SK-N-SH (cell line): Measurements from ENCODE around the gene ENOPH1. TPM values are rescaled to one million over a fixed set of nuclear protein-coding genes. Genes with fewer than 3 reads are reported as not detected.

Experiments
- CTCF ChIA-PET: fragments of 300-600, 350-600 bp; formaldehyde crosslinking; extraction: SDS; loops from one replicate; lab custom pipeline; 2021; lab: Yijun Ruan, JAX
- POLR2A ChIA-PET: fragments of 350-600 bp; sonication (Branson Sonifier 250); formaldehyde crosslinking; extraction: SDS; loops from one replicate; lab custom pipeline; 2020; ENCODE audit warnings: antibody characterized with exemption, inconsistent platforms; lab: Yijun Ruan, JAX
- DNase-seq: peaks from one replicate; pipeline ENCODE4 v3.0.0; 2012
- H2AFZ ChIP-seq: fragments of 200-600 bp; sonication (generic); 2 replicates; pipeline ENCODE4 v1.8.1; 2016; ENCODE audit warnings: antibody characterized with exemption, mild to moderate bottlenecking, low read depth
- H3F3A ChIP-seq: fragments of 200-600 bp; sonication (generic); replicated peaks from 2 replicates; pipeline ENCODE3; 2016; ENCODE audit warnings: antibody characterized with exemption, mild to moderate bottlenecking; ENCODE audit not compliant: insufficient read depth
- H3K27ac ChIP-seq, 2 experiments: fragments of 200-500 bp in 1 of 2; fragments of 200-600 bp in 1 of 2; sonication (Bioruptor generic) in 1 of 2; sonication (generic), shearing (Covaris generic) in 1 of 2; 2 replicates each; pipeline versions ENCODE4 v1.5.1 to v1.6.1; 2014 to 2016; ENCODE audit warnings: low read depth in 2 of 2, inconsistent platforms in 1 of 2, low read length in 1 of 2, mild to moderate bottlenecking in 1 of 2, mixed read lengths in 1 of 2
- H3K27me3 ChIP-seq: fragments of 200-600 bp; sonication (generic), shearing (Covaris generic); 2 replicates; pipeline ENCODE4 v1.6.1; 2016; ENCODE audit warnings: mixed run types; ENCODE audit not compliant: insufficient read depth
- H3K36me3 ChIP-seq, 2 experiments: fragments of 200-500 bp in 1 of 2; fragments of 200-600 bp in 1 of 2; sonication (Bioruptor generic) in 1 of 2; sonication (generic) in 1 of 2; replicated peaks in 1 of 2; 2 replicates each; pipeline versions ENCODE3 to v1.5.1; 2014 to 2016; ENCODE audit warnings: low read length in 1 of 2, mild to moderate bottlenecking in 1 of 2; ENCODE audit not compliant: insufficient read depth in 2 of 2, control insufficient read depth in 1 of 2
- H3K4me1 ChIP-seq, 2 experiments: fragments of 200-500 bp in 1 of 2; fragments of 200-600 bp in 1 of 2; sonication (Bioruptor generic) in 1 of 2; sonication (generic), shearing (Covaris generic) in 1 of 2; 2 replicates each; pipeline versions ENCODE4 v1.5.1 to v1.6.1; 2014 to 2016; ENCODE audit warnings: low read depth in 1 of 2, low read length in 1 of 2, mixed run types in 1 of 2; ENCODE audit not compliant: insufficient read depth in 2 of 2, control insufficient read depth in 1 of 2
- H3K4me2 ChIP-seq: fragments of 200-600 bp; sonication (generic), shearing (Covaris generic); 2 replicates; pipeline ENCODE4 v1.6.1; 2017; ENCODE audit warnings: mixed run types
- H3K4me3 ChIP-seq, 2 experiments: fragments of 200-500 bp in 1 of 2; fragments of 200-600 bp in 1 of 2; sonication (Bioruptor generic) in 1 of 2; sonication (generic), shearing (Covaris generic) in 1 of 2; 2 replicates each; pipeline versions ENCODE4 v1.5.1 to v1.8.1; 2014 to 2016; ENCODE audit warnings: low read depth in 2 of 2, inconsistent platforms in 1 of 2, low read length in 1 of 2, mild to moderate bottlenecking in 1 of 2, mixed read lengths in 1 of 2, moderate library complexity in 1 of 2
- H3K79me2 ChIP-seq: fragments of 200-600 bp; sonication (generic); 2 replicates; pipeline ENCODE4 v1.8.1; 2017; ENCODE audit warnings: mild to moderate bottlenecking; ENCODE audit not compliant: insufficient read depth
- H3K9ac ChIP-seq: fragments of 200-600 bp; sonication (generic); 2 replicates; pipeline ENCODE4 v1.6.1; 2017; ENCODE audit warnings: mixed run types
- H3K9me2 ChIP-seq: fragments of 200-600 bp; sonication (generic); 2 replicates; pipeline ENCODE4 v1.6.1; 2017; ENCODE audit warnings: mixed run types
- H3K9me3 ChIP-seq: fragments of 200-600 bp; sonication (generic); 2 replicates; pipeline ENCODE4 v1.6.1; 2017; ENCODE audit warnings: mixed run types, mild to moderate bottlenecking, moderate library complexity
- H4K20me1 ChIP-seq: fragments of 200-600 bp; sonication (generic); 2 replicates; pipeline ENCODE4 v1.6.1; 2017; ENCODE audit warnings: mild to moderate bottlenecking, mixed run types; ENCODE audit not compliant: insufficient read depth
- CHD2 ChIP-seq: fragments of 150-350 bp; IDR thresholded peaks from 2 replicates; pipeline ENCODE4 v1.6.1; 2018; ENCODE audit warnings: low read length; ENCODE audit not compliant: partially characterized antibody
- CTCF ChIP-seq: fragments of 200-600 bp; sonication (generic); IDR thresholded peaks from 2 replicates; pipeline ENCODE4 v1.6.1; 2017; ENCODE audit warnings: antibody characterized with exemption, mild to moderate bottlenecking, moderate library complexity
- EP300 ChIP-seq, 2 experiments: IDR thresholded peaks; 2 replicates each; pipeline versions ENCODE4 v1.4.0 to v1.6.1; 2012; ENCODE audit warnings: borderline replicate concordance in 1 of 2, low read depth in 1 of 2, low read length in 1 of 2
- FOXM1 ChIP-seq: IDR thresholded peaks from 2 replicates; pipeline ENCODE4 v1.4.0; 2012; ENCODE audit warnings: low read depth, mild to moderate bottlenecking
- GABPA ChIP-seq: IDR thresholded peaks from 2 replicates; pipeline ENCODE4 v1.4.0; 2012; ENCODE audit warnings: low read depth, mild to moderate bottlenecking
- GATA2 ChIP-seq: sonication (generic); formaldehyde crosslinking; IDR thresholded peaks from 2 replicates; pipeline ENCODE4 v1.5.0; 2020; ENCODE audit warnings: mild to moderate bottlenecking, missing genetic modification reagents
- JUND ChIP-seq: IDR thresholded peaks from 2 replicates; pipeline ENCODE4 v1.4.0; 2012
- POLR2AphosphoS5 ChIP-seq: IDR thresholded peaks from 2 replicates; pipeline ENCODE4 v1.6.1; 2012; ENCODE audit warnings: low read depth, low read length
- RXRA ChIP-seq: IDR thresholded peaks from 2 replicates; pipeline ENCODE4 v1.4.0; 2012; ENCODE audit warnings: low read depth, mild to moderate bottlenecking, borderline replicate concordance
- SIN3A ChIP-seq: IDR thresholded peaks from 2 replicates; pipeline ENCODE4 v1.6.1; 2012; ENCODE audit warnings: low read depth, mild to moderate bottlenecking, low read length, moderate library complexity, borderline replicate concordance
- SMC3 ChIP-seq: IDR thresholded peaks from 2 replicates; pipeline ENCODE4 v1.6.1; 2012; ENCODE audit warnings: low read depth, low read length, improper control_type of control experiment
- TAF1 ChIP-seq: IDR thresholded peaks from 2 replicates; pipeline ENCODE4 v1.6.1; 2012; ENCODE audit warnings: low read depth, mild to moderate bottlenecking, low read length, moderate library complexity, borderline replicate concordance
- WGBS: methylation state at CpG from one replicate; pipeline ENCODE4 v1.1.6; 2017; ENCODE audit warnings: low lambda C conversion rate; 5-methylcytosine and 5-hydroxymethylcytosine counted together
- polyA plus RNA-seq, 3 experiments: library from polyadenylated mRNA; depleted of rRNA; stranded (reverse); fragments of >200 nt; gene quantifications; 2 replicates each; pipeline ENCODE4 v1.2.3, GENCODE V29; 2012
- TF ChIP-seq, protein P1 (sequence below): fragments of 150-350 bp; IDR thresholded peaks from 2 replicates; pipeline ENCODE4 v1.6.1; 2017; ENCODE audit warnings: antibody characterized with exemption, low read length, low read depth, borderline replicate concordance
- TF ChIP-seq, protein P2 (sequence below): IDR thresholded peaks from 2 replicates; pipeline ENCODE4 v1.6.1; 2012; ENCODE audit warnings: mild to moderate bottlenecking, low read depth, low read length, moderate library complexity

Gene ENOPH1
- polyA plus RNA-seq, 1 of the 3 experiments (the other 2 are of a cell fraction) = 14.9 TPM

- TF ChIP-seq, protein P1, sequence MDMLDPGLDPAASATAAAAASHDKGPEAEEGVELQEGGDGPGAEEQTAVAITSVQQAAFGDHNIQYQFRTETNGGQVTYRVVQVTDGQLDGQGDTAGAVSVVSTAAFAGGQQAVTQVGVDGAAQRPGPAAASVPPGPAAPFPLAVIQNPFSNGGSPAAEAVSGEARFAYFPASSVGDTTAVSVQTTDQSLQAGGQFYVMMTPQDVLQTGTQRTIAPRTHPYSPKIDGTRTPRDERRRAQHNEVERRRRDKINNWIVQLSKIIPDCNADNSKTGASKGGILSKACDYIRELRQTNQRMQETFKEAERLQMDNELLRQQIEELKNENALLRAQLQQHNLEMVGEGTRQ = no peak
- no peak for TF ChIP-seq FOXM1
- TF ChIP-seq CTCF = no peak
- TF ChIP-seq GABPA = no peak
- TF ChIP-seq GATA2 (CRISPR knock-in tag) = no peak
- TF ChIP-seq POLR2AphosphoS5 = no peak
Measured at GRCh38 chr4:82394896-82395295, 35.5 kb upstream of the ENOPH1 start (continued).

- Histone ChIP-seq H3K4me3 (no peak overlapping the region), H3K79me2 (no peaks in the 10 kb centered on the region), H2AFZ (no peak overlapping the region), H3K4me2 (no peak overlapping the region), H3K36me3 (no peaks in the 10 kb centered on the region), H3K9me2 (no peaks in the 10 kb centered on the region), H3K9me3 (no peaks in the 10 kb centered on the region), H3K4me1 (no peaks in the 10 kb centered on the region), H3K27me3 (no peaks in the 10 kb centered on the region), H4K20me1 (no peaks in the 10 kb centered on the region), H3K27ac (no peak overlapping the region), H3F3A (no peaks in the 10 kb centered on the region), H3K9ac (no peak overlapping the region)
- ChIA-PET CTCF (interaction anchor here (0.9 kb wide), 1 partner anchor 9 kb away, joined by 4 read pairs; no protein-coding TSS in a partner anchor), POLR2A (interaction anchor here (1.8 kb wide), 1 partner anchor 32 kb away, joined by 6 read pairs; the partner anchor contains the start of gene HNRNPDL)
- TF ChIP-seq SMC3 (no peak), TAF1 (no peak), EP300 (IDR thresholded peaks at IDR 0.05; ENCODE audit: borderline replicate concordance in 1 of 2, low read depth in 1 of 2, low read length in 1 of 2) (no peak), SIN3A (no peak), CHD2 (no peak), RXRA (no peak), JUND (no peak)
- TF ChIP-seq, protein P2, sequence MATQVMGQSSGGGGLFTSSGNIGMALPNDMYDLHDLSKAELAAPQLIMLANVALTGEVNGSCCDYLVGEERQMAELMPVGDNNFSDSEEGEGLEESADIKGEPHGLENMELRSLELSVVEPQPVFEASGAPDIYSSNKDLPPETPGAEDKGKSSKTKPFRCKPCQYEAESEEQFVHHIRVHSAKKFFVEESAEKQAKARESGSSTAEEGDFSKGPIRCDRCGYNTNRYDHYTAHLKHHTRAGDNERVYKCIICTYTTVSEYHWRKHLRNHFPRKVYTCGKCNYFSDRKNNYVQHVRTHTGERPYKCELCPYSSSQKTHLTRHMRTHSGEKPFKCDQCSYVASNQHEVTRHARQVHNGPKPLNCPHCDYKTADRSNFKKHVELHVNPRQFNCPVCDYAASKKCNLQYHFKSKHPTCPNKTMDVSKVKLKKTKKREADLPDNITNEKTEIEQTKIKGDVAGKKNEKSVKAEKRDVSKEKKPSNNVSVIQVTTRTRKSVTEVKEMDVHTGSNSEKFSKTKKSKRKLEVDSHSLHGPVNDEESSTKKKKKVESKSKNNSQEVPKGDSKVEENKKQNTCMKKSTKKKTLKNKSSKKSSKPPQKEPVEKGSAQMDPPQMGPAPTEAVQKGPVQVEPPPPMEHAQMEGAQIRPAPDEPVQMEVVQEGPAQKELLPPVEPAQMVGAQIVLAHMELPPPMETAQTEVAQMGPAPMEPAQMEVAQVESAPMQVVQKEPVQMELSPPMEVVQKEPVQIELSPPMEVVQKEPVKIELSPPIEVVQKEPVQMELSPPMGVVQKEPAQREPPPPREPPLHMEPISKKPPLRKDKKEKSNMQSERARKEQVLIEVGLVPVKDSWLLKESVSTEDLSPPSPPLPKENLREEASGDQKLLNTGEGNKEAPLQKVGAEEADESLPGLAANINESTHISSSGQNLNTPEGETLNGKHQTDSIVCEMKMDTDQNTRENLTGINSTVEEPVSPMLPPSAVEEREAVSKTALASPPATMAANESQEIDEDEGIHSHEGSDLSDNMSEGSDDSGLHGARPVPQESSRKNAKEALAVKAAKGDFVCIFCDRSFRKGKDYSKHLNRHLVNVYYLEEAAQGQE = no peak
- DNase-seq = no peak
- 67% methylated on average over 3 of the region's 3 CpGs for WGBS
Measured at GRCh38 chr4:82397527-82397926, 32.9 kb upstream of the ENOPH1 start.
